ENCODE measurements around the gene PLAGL1.

PLAGL1 gene

DNA sequence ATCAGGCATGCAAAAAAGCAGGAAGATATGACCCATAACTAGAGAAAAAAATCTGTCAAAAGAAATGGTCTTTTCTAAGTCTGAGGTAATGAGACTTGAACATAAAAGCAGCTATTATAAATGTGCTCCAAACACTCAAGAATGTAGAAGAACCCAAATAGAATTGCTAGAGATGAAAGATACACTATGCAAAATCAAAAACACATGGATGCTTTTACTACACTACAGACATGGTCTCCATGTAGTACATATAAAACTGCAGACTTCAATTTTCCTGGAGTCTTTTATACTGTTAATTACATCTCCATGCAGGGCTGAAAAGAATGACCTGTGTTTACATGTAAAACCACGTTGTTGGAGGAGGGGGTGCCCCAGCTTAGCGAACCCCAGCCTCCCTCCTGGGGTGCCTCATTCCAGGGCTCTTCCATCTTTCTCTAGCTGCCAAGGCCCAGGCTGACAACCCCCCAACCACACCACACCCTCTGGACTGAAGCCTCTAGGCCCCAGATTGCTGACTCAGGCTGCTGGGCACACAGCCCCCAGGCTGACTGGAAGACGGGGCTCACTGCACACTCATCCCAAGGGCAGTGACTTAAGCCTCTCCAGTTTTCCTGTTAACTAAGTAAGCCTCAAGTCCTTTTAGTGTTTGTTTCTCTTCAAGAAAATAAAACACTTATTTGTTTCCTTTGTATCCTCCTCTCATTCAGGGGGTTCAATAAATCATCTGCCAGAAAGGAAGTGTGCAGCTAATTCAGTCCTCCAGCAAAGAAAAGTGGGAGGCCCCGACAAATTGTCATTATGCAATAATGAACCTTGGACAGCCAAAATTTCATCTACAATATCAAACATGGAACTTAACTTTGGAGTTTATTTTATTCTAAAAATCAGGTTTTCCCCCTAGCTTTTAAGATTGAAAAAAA is 26.0 kb upstream of the PLAGL1 start:
- no peaks in the 10 kb centered on the region for H3K36me3 Mint-ChIP-seq (ENCODE audit: low read depth)
- no peaks in the 10 kb centered on the region for H3K27me3 Mint-ChIP-seq (ENCODE audit: low read depth, poor library complexity)
- H3K4me3 Mint-ChIP-seq, result no peak overlapping the region
- H3K9me3 Mint-ChIP-seq, result peaks cover 32% of the 10 kb centered on the region
- H3K4me1 Mint-ChIP-seq, result peaks cover 13% of the 10 kb centered on the region
- no peak for DNase-seq
- TF ChIP-seq, protein P1, sequence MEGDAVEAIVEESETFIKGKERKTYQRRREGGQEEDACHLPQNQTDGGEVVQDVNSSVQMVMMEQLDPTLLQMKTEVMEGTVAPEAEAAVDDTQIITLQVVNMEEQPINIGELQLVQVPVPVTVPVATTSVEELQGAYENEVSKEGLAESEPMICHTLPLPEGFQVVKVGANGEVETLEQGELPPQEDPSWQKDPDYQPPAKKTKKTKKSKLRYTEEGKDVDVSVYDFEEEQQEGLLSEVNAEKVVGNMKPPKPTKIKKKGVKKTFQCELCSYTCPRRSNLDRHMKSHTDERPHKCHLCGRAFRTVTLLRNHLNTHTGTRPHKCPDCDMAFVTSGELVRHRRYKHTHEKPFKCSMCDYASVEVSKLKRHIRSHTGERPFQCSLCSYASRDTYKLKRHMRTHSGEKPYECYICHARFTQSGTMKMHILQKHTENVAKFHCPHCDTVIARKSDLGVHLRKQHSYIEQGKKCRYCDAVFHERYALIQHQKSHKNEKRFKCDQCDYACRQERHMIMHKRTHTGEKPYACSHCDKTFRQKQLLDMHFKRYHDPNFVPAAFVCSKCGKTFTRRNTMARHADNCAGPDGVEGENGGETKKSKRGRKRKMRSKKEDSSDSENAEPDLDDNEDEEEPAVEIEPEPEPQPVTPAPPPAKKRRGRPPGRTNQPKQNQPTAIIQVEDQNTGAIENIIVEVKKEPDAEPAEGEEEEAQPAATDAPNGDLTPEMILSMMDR (IDR thresholded peaks at IDR 0.05), result no peak
- H3K27ac Mint-ChIP-seq, result peak overlapping the region; percentile 30

DNA sequence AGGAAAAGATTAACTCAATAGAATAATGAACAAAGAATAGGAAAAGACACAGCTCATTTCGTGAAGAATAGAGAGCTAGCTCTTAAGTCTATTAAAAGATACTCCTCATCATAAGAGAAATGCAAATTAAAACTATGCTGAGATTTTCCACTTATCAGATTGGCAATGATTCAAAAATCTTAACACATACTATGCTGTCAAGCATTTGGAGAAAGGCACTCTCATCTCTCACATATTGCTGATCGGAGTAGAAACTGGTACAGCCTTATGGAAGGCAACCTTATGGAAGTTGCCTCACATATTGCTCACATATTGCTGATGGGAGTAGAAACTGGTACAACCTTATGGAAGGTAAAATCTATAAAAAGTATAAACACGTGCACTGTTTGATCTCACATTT is 21.4 kb upstream of the PLAGL1 start:
- Mint-ChIP-seq H3K27ac (no peak overlapping the region), H3K9me3 (peaks cover 28% of the 10 kb centered on the region), H3K27me3 (ENCODE audit: low read depth, poor library complexity) (no peaks in the 10 kb centered on the region), H3K4me1 (peaks cover 16% of the 10 kb centered on the region), H3K4me3 (no peak overlapping the region), H3K36me3 (ENCODE audit: low read depth) (no peaks in the 10 kb centered on the region)
- DNase-seq, result no peak
- TF ChIP-seq, protein P1 (IDR thresholded peaks at IDR 0.05), result no peak

DNA sequence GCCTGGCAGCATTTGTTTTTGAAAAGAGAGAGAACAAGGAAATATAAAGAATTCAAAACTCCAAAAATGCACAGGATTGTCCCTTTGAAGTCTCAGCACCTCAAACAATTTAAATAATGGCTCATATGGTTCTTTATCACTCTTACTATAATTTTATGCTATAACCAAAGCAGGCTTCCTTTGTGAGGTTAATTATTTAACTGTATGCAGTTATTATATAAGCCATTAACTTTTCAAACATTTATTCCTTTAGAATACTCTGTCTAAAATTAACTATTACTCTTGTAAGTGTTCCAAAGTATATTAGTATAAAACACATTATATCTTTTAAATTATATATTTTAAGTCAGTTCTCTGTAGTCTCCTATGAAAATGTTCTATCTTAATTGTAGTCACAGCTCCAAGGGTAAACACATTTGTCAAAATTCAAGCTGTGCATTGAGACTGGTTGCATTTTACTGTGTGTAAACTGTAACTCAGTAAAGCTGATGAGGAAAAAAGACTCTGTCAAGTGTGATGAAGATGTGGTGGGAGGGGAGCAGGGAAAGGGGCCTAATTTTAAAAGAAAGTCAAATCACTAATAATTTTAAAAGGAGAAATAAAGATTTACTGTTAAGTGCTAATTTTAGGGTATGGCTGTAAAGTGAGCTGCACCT is 20.0 kb upstream of the PLAGL1 start:
- no peak for DNase-seq
- H3K4me1 Mint-ChIP-seq, result peaks cover 10% of the 10 kb centered on the region
- H3K9me3 Mint-ChIP-seq, result peaks cover 17% of the 10 kb centered on the region
- no peak overlapping the region for H3K4me3 Mint-ChIP-seq
- no peaks in the 10 kb centered on the region for H3K36me3 Mint-ChIP-seq (ENCODE audit: low read depth)
- TF ChIP-seq, protein P1 (IDR thresholded peaks at IDR 0.05), result no peak
- no peak overlapping the region for H3K27ac Mint-ChIP-seq
- H3K27me3 Mint-ChIP-seq (ENCODE audit: low read depth, poor library complexity), result no peaks in the 10 kb centered on the region

DNA sequence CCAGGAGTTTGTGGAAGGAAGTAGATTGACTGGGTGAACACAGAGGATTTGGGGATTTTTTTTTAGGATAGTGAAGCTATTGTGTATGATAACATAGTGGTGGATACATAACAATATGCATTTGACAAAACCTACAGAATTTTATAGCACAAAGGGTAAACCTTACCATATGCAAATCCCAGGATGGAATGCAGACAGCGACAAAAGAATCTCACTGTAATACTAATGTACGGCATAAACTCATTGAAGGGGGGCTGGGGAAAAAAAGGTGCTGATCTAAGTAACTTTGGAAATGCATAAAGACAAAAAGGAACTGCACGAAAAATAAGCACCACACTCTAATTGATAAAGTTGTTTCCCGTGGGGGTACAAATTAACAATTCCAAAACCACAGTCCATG is 15.2 kb upstream of the PLAGL1 start:
- DNase-seq, result no peak
- Mint-ChIP-seq H3K4me3 (no peak overlapping the region), H3K36me3 (ENCODE audit: low read depth) (no peaks in the 10 kb centered on the region), H3K27ac (no peak overlapping the region), H3K9me3 (no peaks in the 10 kb centered on the region), H3K4me1 (peaks cover 10% of the 10 kb centered on the region), H3K27me3 (ENCODE audit: low read depth, poor library complexity) (peaks cover 2% of the 10 kb centered on the region)
- TF ChIP-seq, protein P1 (IDR thresholded peaks at IDR 0.05), result no peak

DNA sequence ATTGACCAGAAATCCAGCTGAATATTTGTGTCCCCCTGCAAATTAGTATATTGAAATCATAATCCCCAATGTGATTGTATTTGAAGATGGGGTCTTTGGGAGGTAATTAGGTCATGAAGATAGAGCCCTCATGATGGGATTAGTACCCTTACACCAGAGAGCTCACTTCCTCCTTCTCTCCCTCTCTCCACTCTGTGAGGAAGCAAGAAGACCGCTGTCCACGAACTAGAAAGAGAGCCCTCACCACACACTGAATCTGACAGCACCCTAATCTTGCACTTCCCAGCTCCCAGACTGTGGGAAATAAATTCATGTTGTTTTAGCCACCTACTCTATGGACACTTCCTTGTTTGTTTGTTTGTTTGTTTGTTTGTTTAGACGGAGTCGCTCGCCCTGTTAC is 11.9 kb upstream of the PLAGL1 start:
- Mint-ChIP-seq H3K36me3 (ENCODE audit: low read depth) (no peaks in the 10 kb centered on the region), H3K27ac (no peak overlapping the region), H3K27me3 (ENCODE audit: low read depth, poor library complexity) (peaks cover 7% of the 10 kb centered on the region), H3K9me3 (no peaks in the 10 kb centered on the region), H3K4me1 (peaks cover 10% of the 10 kb centered on the region), H3K4me3 (no peak overlapping the region)
- DNase-seq, result no peak
- TF ChIP-seq, protein P1 (IDR thresholded peaks at IDR 0.05), result no peak
